Kidney (tissue), 14 donors: ENCODE results near the gene SETDB2. TPM values are rescaled to one million over a fixed set of nuclear protein-coding genes. Genes with fewer than 3 reads are reported as not detected.

Experiments
- DNase-seq, 5 donors: peaks; one replicate each; pipeline ENCODE4 v3.0.0-alpha.2; 2013 to 2020
- FAIRE-seq: peaks from 2 replicates; lab custom pipeline; 2012; peaks lifted over from hg19 to GRCh38; lab: Jason Lieb, UNC
- H3K27ac ChIP-seq, 2 donors: one replicate each; pipeline ENCODE4 v1.7.0; 2013; ENCODE audit warnings: low read depth in 2 of 2, low read length in 2 of 2, inconsistent platforms in 1 of 2
- H3K27me3 ChIP-seq: one replicate; pipeline ENCODE4 v1.7.1; 2013; ENCODE audit warnings: low read length, inconsistent platforms; ENCODE audit not compliant: control insufficient read depth, insufficient read depth
- H3K36me3 ChIP-seq, 3 donors: one replicate each; pipeline versions ENCODE4 v1.7.0 to v1.7.1; 2013; ENCODE audit warnings: low read length in 3 of 3, control low read depth in 1 of 3, inconsistent platforms in 1 of 3; ENCODE audit not compliant: insufficient read depth in 3 of 3, control insufficient read depth in 2 of 3
- H3K4me1 ChIP-seq, 3 donors: one replicate each; pipeline versions ENCODE4 v1.7.0 to v1.7.1; 2013; ENCODE audit warnings: low read length in 3 of 3, inconsistent platforms in 1 of 3, low read depth in 1 of 3; ENCODE audit not compliant: control insufficient read depth in 2 of 3, insufficient read depth in 2 of 3
- H3K4me3 ChIP-seq, 3 donors: one replicate each; pipeline versions ENCODE4 v1.7.0 to v1.8.1; 2013; ENCODE audit warnings: low read length in 3 of 3, control low read depth in 1 of 3, inconsistent platforms in 1 of 3
- H3K9ac ChIP-seq, 3 donors: one replicate each; pipeline versions ENCODE4 v1.7.0 to v1.7.1; 2013; ENCODE audit warnings: low read length in 3 of 3, control low read depth in 1 of 3, inconsistent platforms in 1 of 3
- H3K9me3 ChIP-seq, 3 donors: one replicate each; pipeline versions ENCODE4 v1.7.0 to v1.7.1; 2013; ENCODE audit warnings: low read length in 3 of 3, control low read depth in 1 of 3, inconsistent platforms in 1 of 3; ENCODE audit not compliant: control insufficient read depth in 2 of 3, insufficient read depth in 1 of 3
- CTCF ChIP-seq: IDR thresholded peaks from 3 replicates; pipeline ENCODE4 v1.5.1; 2012; ENCODE audit warnings: mild to moderate bottlenecking, moderate library complexity, borderline replicate concordance; ENCODE audit not compliant: insufficient read depth; ENCODE audit errors: extremely low read depth
- intact Hi-C: fragments of 100-400 bp; cut with DNase I; formaldehyde crosslinking; loops from one replicate; pipeline ENCODE4 v1.11.1; 2022
- polyA plus RNA-seq: library from polyadenylated mRNA; stranded (reverse); fragments of 350-450 nt; fragmentation: Illumina TruSeq; extraction: RNeasy Lipid Tissue Mini Kit (QIAGEN cat#74804); gene quantifications from one replicate; pipeline ENCODE4 v1.2.3, GENCODE V29; 2014; ENCODE audit warnings: low read depth, low replicate concordance; ENCODE audit not compliant: insufficient read depth
- total RNA-seq: library from RNA; stranded (reverse); fragmentation: NEBNext Ultra II Directional; extraction: Animal tissue kit (Norgen Biotek cat#: 25700); gene quantifications from one replicate; pipeline ENCODE4 v1.2.1, GENCODE V29; 2021
- donor health status: control.
- donor health status: control.
- donor health status: control.
- donor health status: control.
- donor health status: control.
- donor health status: DM: yes; HTN: yes; CAD: no.
- donor health status: Normal renal cell carcinoma (clear cell type).

The SETDB2 gene
- total and polyA plus RNA-seq, 2 donors from 2014 or later: 5.7 to 15.1 TPM

- H3K4me3 ChIP-seq: no peak overlapping the region
- DNase-seq (no peak), FAIRE-seq (no peak)
- H3K27me3 ChIP-seq: no peaks in the 10 kb centered on the region
- no peak overlapping the region for H3K27ac ChIP-seq
- no peaks in the 10 kb centered on the region for H3K4me1 ChIP-seq
- no peaks in the 10 kb centered on the region for H3K9me3 ChIP-seq
- H3K36me3 ChIP-seq: peaks cover 0 to 12% (median 8%) of the 10 kb centered on the region in 3 donors
- H3K9ac ChIP-seq: no peak overlapping the region
- TF ChIP-seq CTCF: no peak
- intact Hi-C loops: no loop called here
Observed at GRCh38 chr13:49543656-49544055, 99.6 kb downstream of the SETDB2 start.

Other genes starting within 250 kb of the SETDB2 start
- 0.28 TPM for gene MLNR, start 223.9 kb upstream of the SETDB2 start, total RNA-seq
- gene MLNR, start 223.9 kb upstream of the SETDB2 start, polyA plus RNA-seq: not detected
- gene CDADC1, start 196.3 kb upstream of the SETDB2 start, total RNA-seq: 8.3 TPM
- gene CDADC1, start 196.3 kb upstream of the SETDB2 start, polyA plus RNA-seq: 12.2 TPM
- gene CAB39L, start 210 bp upstream of the SETDB2 start, total RNA-seq: 16.0 TPM
- 11.0 TPM for gene CAB39L, start 210 bp upstream of the SETDB2 start, polyA plus RNA-seq
- gene PHF11, start 51.7 kb downstream of the SETDB2 start, total RNA-seq: 57.0 TPM
- gene PHF11, start 51.7 kb downstream of the SETDB2 start, polyA plus RNA-seq: 50.3 TPM
- gene RCBTB1, start 141.3 kb downstream of the SETDB2 start, total RNA-seq: 18.9 TPM
- gene RCBTB1, start 141.3 kb downstream of the SETDB2 start, polyA plus RNA-seq: 14.8 TPM
- 1.6 TPM for gene ARL11, start 184.2 kb downstream of the SETDB2 start, total RNA-seq
- 0.19 TPM for gene ARL11, start 184.2 kb downstream of the SETDB2 start, polyA plus RNA-seq
- gene EBPL, start 247.2 kb downstream of the SETDB2 start, total RNA-seq: 31.4 TPM
- 36.8 TPM for gene EBPL, start 247.2 kb downstream of the SETDB2 start, polyA plus RNA-seq